GM19238 (cell line): ENCODE results near the gene COL17A1.

Source experiments
- DNase-seq: peaks from one replicate; pipeline ENCODE4 v3.0.0; 2011; ENCODE audit warnings: low spot score; ENCODE audit not compliant: insufficient read length

The COL17A1 gene

DNA sequence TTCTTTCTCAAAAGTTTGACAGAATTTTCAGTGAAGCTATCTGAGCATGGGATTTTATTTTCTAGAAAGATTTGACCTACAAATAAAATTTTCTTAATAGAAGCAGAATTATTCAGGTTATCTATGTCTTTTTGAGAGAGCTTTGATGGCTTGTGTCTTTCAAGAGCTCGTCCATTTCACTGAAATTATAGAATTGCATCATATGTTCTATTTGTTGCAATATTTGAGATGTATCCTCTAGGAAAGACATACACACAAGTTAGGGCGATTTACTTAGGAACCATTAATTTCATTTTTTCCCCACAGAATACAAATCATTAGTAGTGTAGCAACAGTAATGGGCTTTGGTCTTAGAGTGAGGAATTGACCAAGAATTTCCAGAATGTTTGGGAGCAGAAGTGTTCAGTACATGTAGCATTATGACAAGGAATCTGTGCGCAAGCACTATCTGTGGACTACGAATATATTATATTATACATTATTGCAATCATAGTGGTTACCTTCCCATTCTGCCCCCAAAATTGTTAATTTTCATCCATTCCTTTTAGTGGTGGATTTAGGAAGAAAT lies 12.8 kb upstream of the COL17A1 start:
- no peak for DNase-seq

GRCh38 chr10:104096692-104097091 lies 11.0 kb upstream of the COL17A1 start:
- DNase-seq: no peak

DNA sequence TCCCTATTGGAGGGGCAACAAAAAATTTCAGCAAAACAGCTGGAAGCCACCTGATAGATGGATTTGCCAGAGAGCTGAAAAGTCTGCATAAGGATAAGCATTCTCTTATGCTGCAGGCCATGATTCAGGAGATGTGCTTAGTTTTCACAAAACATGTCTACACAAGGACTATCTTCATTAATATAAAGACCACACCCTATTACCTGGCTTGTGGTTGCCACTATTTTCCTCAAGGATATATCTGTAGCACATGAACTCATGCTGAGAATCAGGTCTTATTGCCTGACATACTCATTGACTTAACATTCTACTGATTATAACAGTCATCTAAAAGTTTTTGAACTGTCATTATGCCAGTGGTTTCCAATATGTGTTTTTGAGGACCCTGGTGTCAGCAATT lies 7.1 kb upstream of the COL17A1 start:
- no peak for DNase-seq

DNA sequence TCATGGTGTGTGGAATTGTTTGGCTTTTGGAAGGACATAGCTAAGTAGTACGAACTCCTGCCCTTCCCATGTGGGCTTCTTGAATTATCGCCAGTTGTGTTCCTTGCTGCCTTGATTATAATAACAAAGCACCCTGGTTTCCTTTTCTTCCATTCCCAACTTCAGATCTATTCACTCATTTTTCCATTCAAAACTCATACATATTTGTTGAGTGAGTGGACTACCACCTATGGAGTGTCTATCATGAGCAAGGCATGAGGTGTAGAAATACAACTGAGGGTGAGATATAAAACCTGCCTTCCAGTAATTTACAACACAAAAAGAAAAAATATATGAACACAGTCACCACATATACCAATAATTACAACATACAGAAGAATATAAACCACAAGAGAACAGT lies 4.9 kb upstream of the COL17A1 start:
- DNase-seq: no peak

- DNase-seq: no peak
Observed at GRCh38 chr10:104089621-104090020, 3.9 kb upstream of the COL17A1 start.

DNA sequence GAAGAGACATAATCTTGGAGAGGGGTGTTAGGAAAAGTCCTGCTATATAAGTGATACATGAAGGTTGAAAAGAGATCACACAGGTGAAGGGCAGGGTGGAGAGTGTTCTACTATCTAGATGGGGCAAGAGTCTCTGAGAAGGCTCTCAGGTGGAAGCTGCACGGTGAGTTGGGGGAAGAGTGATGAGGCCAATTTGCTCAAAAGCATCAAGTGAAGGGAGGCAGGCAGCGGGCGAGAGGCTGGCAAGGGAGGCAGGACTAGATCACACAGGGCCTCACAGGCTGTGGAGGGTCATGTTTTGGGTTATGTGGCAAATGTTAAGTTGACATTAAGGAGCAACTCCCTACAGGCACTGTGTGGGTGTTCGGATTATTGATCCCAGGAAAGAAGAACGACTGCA lies 2.6 kb upstream of the COL17A1 start:
- no peak for DNase-seq

DNA sequence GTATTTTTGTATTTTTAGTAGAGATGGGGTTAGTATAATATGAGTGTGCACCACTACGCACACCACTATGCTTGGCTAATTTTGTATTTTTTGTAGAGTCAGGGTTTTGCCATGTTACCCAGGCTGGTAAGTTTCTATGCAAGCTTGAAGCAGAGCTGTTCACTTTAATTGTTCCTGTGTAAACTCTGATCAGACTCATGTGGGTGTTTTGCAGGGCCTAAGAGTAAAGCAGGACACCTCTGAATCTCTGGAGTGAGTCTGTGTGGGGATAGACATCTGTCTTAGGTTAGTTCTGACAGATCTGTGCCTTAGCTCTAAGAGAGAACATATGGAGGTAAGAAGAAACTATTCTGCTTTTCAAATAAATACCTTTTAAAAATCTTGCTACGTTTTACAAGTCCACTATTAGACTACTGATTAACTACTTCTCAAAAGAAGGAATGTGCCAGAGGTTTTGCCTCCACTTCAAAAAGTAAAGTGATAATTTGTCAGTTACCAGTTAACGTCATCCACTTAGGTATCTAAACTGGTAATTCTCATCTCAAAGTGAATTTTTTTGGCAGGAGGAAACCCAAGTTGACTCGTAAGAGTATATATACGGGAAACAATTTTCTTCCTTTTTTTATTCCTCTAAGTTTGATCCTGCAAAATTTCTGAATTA lies 1.1 kb downstream of the COL17A1 start:
- no peak for DNase-seq

- DNase-seq: no peak
Observed at GRCh38 chr10:104081998-104082397, 3.7 kb downstream of the COL17A1 start.

DNA sequence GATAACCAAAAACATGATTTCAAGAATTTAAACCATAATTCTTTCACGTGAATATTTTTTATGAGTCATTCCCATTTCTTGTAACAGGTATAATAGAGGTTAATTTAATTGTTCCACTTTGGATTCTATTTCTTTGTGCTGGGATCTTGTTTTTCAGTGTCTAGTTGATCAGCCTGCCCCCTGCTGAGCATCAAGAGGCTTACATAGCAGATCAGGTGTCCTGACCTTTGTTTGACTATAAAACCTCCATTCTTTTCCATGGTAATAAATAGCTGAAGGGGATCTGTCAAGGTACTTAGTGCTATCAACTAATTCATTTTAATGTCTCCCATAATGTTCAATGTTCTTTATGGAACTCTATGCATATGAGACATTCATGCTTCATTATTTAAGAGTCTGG lies 4.9 kb downstream of the COL17A1 start:
- DNase-seq: no peak

- DNase-seq: no peak
Observed at GRCh38 chr10:104077663-104078151, 8.0 kb downstream of the COL17A1 start.

GRCh38 chr10:104077247-104077646 lies 8.4 kb downstream of the COL17A1 start:
- no peak for DNase-seq

- DNase-seq: no peak
Observed at GRCh38 chr10:104076743-104077160, 8.9 kb downstream of the COL17A1 start.

DNA sequence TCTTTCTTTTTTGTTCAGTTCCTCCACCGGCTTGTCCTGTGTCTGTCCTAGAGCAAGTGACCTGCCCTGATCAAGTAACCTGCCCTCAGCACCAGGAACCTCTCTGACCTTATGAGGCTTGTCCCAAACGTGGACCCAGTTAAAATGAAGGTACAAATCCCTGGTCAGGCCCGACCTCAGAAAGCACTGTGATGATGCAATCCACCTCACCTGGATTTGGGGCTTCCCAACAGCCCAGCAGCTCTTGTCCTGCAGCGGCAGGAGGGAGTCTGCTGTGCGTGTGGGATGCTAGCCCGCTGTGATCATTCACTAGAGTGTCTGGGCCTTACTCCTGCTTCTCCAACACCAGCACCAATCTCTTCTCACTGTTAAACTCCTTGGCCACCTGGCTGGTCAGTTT lies 11.2 kb downstream of the COL17A1 start:
- DNase-seq: no peak

DNA sequence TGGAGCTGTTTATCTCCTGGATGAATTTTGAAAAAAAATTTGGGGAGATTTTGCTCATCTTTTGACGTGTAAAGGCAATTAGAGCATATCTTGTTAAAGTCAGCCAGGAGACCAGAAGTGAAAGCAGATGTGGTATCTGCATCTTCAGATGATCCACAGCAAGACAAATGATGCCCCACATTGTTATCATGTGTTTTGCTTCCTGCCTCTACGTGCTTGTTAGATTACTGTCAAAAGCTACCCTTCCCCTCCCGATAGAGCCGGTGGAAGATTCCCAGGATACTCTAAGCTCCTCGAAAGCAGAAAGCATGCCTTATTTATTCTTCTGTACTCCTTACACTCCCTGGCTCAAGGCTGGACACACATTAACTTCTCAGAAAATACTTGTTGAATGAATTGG lies 12.9 kb downstream of the COL17A1 start:
- no peak for DNase-seq

- no peak for DNase-seq
Observed at GRCh38 chr10:104069613-104070012, 16.1 kb downstream of the COL17A1 start.

DNA sequence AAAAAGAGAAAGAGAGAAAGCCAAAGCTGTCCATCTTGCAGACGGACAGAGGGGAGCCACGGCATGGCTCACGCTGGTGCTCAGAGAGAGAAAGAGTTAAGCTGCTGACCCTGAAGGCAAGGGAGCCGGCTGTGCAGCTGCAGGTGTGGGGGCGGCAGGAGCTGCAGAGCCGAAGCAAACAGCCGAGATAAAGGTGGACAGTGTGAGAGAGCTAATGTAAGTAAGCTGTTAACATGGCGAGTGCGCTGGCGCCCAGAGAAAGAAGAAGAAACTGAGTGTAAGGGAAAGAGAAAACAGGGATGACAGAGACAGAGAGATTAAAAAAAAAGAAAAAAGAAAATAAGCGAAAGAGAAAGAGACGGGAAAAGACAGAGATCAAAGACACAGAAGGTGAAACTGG lies 18.2 kb downstream of the COL17A1 start:
- DNase-seq: no peak

DNA sequence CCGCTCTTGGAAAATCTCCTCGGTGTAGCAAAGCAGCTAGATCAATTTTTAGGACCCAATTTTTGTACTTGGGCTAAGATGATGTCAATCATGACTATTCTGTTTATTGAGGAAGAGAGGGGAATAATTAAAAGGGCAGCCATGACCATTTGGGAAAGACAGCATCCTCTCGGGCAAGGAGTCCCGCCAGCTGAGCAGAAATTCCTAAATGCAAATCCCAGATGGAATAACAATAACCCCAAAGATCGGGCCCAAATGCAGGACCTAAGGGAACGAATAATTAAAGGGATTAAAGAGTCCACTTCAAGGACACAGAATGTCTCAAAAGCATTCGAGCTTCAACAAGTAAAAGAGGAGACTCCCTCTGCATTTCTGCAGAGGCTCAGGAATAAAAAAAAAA lies 18.7 kb downstream of the COL17A1 start:
- no peak for DNase-seq

GRCh38 chr10:104065748-104066147 lies 19.9 kb downstream of the COL17A1 start:
- no peak for DNase-seq

DNA sequence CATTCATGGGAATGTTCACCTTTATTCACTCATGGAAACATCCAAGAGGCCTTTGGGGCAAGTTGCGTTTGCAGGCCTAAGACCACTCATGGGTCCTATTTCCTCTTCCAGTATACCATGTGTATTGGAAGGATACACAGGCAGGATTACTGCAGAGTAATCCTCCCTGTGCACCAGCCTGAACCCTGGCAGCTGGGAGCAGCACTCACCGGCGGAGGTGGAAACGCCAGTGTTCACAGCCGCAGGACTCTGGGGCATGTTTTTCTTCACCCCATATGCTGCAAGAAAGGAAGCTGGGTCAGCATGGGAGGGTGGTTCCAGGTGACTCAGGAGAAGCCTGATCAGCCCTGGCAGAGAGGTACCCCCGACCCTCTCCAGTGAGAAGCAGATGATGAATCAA lies 24.5 kb downstream of the COL17A1 start:
- DNase-seq: no peak

- no peak for DNase-seq
Observed at GRCh38 chr10:104059364-104059763, 26.3 kb downstream of the COL17A1 start.

DNA sequence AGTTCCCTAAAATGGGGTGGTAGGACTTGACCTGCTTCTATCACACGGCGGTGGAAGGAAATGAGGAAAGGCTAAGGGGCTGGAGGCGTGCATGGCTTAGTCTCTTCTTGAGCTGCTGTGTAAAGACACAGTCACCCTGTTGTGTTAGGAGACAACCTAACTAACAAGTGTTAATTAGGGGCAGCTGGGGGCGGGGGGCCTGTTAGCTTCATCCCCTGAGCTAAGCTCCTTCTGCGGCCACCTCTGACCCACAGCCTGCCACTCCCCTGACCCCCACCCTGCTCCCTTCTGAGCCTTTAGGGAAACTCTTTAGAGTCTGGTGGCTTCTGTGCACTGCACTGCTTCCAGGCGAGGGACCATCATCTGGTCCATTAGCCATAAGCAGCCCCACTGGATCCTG lies 28.0 kb downstream of the COL17A1 start:
- no peak for DNase-seq

- DNase-seq: no peak
Observed at GRCh38 chr10:104056619-104057273, 28.9 kb downstream of the COL17A1 start.

GRCh38 chr10:104054430-104054829 lies 31.2 kb downstream of the COL17A1 start:
- DNase-seq: no peak
